Fibroblast of pulmonary artery (primary cell): ENCODE data around the gene PPM1N.
"Not testable (repeated sequence)": the region's sequence is repeated elsewhere in the genome, so short reads cannot be mapped to it uniquely, and the experiment has no call there.

ENCODE experiments used
- DNase-seq: peaks from one replicate; pipeline ENCODE4 v3.0.0-alpha.2; 2010; ENCODE audit warnings: low read depth
- H3K4me3 ChIP-seq: replicated peaks from 2 replicates; pipeline ENCODE4 v1.5.1; 2011; ENCODE audit warnings: low read depth, mild to moderate bottlenecking, control low read depth, low read length, moderate library complexity
- CTCF ChIP-seq: IDR thresholded peaks from 2 replicates; pipeline ENCODE4 v1.5.1; 2011; ENCODE audit warnings: mild to moderate bottlenecking, control low read depth, low read length, inconsistent platforms; ENCODE audit errors: missing control alignments

The PPM1N gene

GRCh38 chr19:45509692-45510015 lies 11.4 kb downstream of the PPM1N start:
- no peak for TF ChIP-seq CTCF
- no peak for DNase-seq
- peak overlapping the region; percentile 98 for H3K4me3 ChIP-seq

- not testable (repeated sequence) for DNase-seq, H3K4me3 ChIP-seq
Measured at GRCh38 chr19:45510352-45510751, 12.1 kb downstream of the PPM1N start.

- no peak for TF ChIP-seq CTCF
- H3K4me3 ChIP-seq: no peak overlapping the region
- DNase-seq: no peak
Measured at GRCh38 chr19:45511074-45511473, 12.8 kb downstream of the PPM1N start.

- no peak overlapping the region for H3K4me3 ChIP-seq
- no peak for TF ChIP-seq CTCF
- no peak for DNase-seq
Measured at GRCh38 chr19:45512881-45513483, 14.7 kb downstream of the PPM1N start.

- DNase-seq: no peak
- no peak overlapping the region for H3K4me3 ChIP-seq
- no peak for TF ChIP-seq CTCF
Measured at GRCh38 chr19:45514376-45515051, 16.3 kb downstream of the PPM1N start.

GRCh38 chr19:45515081-45515624 lies 16.9 kb downstream of the PPM1N start:
- no peak for DNase-seq
- H3K4me3 ChIP-seq: no peak overlapping the region
- TF ChIP-seq CTCF: no peak

GRCh38 chr19:45515807-45516401 lies 17.7 kb downstream of the PPM1N start:
- H3K4me3 ChIP-seq: no peak overlapping the region
- DNase-seq: no peak
- TF ChIP-seq CTCF: no peak
